ENCODE data around the gene AKT1. TPM values are rescaled to one million over a fixed set of nuclear protein-coding genes. Genes with fewer than 3 reads are reported as not detected.

The AKT1 gene
- total RNA-seq, 1 donor from 2014 or later = 112 TPM

- Histone ChIP-seq H3K9me3 (no peaks in the 10 kb centered on the region), H3K4me3 (no peak overlapping the region), H3K27me3 (no peaks in the 10 kb centered on the region), H3K27ac (peak overlapping the region; percentile 19 to 66), H3K36me3 (no peaks in the 10 kb centered on the region), H3K4me1 (peaks cover 9 to 11% of the 10 kb centered on the region in 2 donors)
- intact Hi-C loops (cut with DNase I) = no loop called here
- no peak for DNase-seq (ENCODE audit: low spot score in 2 of 2)
- TF ChIP-seq, protein P1, sequence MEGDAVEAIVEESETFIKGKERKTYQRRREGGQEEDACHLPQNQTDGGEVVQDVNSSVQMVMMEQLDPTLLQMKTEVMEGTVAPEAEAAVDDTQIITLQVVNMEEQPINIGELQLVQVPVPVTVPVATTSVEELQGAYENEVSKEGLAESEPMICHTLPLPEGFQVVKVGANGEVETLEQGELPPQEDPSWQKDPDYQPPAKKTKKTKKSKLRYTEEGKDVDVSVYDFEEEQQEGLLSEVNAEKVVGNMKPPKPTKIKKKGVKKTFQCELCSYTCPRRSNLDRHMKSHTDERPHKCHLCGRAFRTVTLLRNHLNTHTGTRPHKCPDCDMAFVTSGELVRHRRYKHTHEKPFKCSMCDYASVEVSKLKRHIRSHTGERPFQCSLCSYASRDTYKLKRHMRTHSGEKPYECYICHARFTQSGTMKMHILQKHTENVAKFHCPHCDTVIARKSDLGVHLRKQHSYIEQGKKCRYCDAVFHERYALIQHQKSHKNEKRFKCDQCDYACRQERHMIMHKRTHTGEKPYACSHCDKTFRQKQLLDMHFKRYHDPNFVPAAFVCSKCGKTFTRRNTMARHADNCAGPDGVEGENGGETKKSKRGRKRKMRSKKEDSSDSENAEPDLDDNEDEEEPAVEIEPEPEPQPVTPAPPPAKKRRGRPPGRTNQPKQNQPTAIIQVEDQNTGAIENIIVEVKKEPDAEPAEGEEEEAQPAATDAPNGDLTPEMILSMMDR (IDR thresholded peaks at IDR 0.05) = no peak
These were observed 9.8 kb upstream of the AKT1 start for GRCh38 chr14:104805326-104805678.

GRCh38 chr14:104804481-104805325 is 9.2 kb upstream of the AKT1 start:
- Histone ChIP-seq H3K9me3 (no peaks in the 10 kb centered on the region), H3K27me3 (no peaks in the 10 kb centered on the region), H3K36me3 (no peaks in the 10 kb centered on the region), H3K4me3 (no peak overlapping the region), H3K4me1 (peaks cover 11 to 15% of the 10 kb centered on the region in 2 donors), H3K27ac (peak overlapping the region; percentile 19 to 38)
- DNase-seq (ENCODE audit: low spot score in 2 of 2) = no peak
- intact Hi-C loops (cut with DNase I) = no loop called here
- TF ChIP-seq, protein P1 (IDR thresholded peaks at IDR 0.05) = no peak

DNA sequence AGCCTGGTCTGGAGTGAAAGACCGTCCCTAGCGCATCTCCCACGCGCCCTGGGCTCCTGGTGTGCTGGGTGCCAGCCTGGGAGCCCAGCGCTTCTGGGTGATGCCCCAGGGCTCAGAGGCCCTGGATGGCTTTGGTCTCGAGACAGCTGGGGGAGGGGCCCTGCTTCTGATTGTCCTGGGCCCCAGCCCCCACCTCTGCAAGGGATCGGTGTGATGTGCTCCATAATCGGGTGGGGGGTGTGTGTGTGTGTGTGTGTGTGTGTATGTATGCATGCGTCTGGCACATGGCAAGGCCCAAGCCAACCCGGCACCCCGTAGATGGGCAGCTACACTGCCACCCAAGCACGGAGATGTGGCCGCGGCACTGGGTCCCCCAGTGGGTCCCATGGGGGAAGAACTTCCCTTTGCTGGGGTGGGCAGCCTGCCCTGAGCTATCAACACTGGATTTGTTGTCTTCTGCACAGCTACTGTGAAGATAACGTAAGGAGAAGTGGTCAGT is 8.4 kb upstream of the AKT1 start:
- H3K27me3 ChIP-seq = no peaks in the 10 kb centered on the region
- peaks cover 13 to 18% of the 10 kb centered on the region in 2 donors for H3K4me1 ChIP-seq
- TF ChIP-seq, protein P1 (IDR thresholded peaks at IDR 0.05) = no peak
- H3K9me3 ChIP-seq = no peaks in the 10 kb centered on the region
- H3K4me3 ChIP-seq = no peak overlapping the region
- DNase-seq (ENCODE audit: low spot score in 2 of 2) = no peak
- H3K27ac ChIP-seq = no peak overlapping the region
- intact Hi-C loops (cut with DNase I) = no loop called here
- no peaks in the 10 kb centered on the region for H3K36me3 ChIP-seq

GRCh38 chr14:104803280-104803911 is 7.8 kb upstream of the AKT1 start:
- Histone ChIP-seq H3K27ac (no peak overlapping the region), H3K4me3 (no peak overlapping the region)

DNA sequence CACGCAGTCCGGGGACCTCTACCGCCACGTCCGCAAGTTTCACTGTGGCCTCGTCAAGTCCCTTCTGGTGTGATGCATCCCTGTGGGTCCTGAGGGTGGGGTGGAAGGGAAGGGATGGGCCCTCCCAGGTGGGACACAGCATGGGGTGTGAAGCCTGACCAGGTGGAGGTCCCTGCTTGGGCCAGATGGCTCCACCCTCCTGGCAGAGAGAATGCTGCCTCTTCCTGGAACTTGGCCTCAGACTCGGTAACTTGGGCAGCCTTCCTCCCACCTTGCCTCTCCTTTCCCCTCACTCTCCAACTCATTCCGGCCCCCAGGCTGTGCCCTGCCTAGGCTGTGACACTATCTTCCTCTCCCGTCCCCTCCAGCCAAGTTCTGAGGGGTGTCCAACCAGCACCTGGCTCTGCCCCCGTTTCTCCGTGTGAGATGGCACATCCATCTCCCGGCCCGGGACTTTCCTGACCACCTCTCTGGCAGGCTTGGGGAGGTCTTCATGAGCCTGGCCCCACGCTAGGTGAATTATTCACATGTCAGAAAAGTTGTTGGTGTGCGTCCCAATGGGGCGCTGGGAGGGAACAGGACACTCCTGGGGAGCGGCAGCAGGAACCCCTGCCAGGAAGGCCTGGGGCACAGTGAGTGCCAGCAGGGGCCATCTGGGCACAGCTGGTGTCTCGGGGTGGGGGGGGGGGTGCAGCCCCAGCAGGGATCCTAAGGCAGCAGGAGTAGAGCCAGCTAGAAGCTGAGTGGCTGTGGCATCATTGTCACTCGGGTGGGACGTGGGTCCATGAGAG is 7.0 kb upstream of the AKT1 start:
- no peak for DNase-seq (ENCODE audit: low spot score in 2 of 2)
- no peaks in the 10 kb centered on the region for H3K36me3 ChIP-seq

More at GRCh38 chr14:104803280-104803911, 7.8 kb upstream of the AKT1 start:
- intact Hi-C loops (cut with DNase I) = no loop called here
- Histone ChIP-seq H3K27me3 (no peaks in the 10 kb centered on the region), H3K4me1 (peaks cover 13 to 18% of the 10 kb centered on the region in 2 donors), H3K9me3 (no peaks in the 10 kb centered on the region), H3K36me3 (no peaks in the 10 kb centered on the region)
- no peak for DNase-seq (ENCODE audit: low spot score in 2 of 2)
- TF ChIP-seq, protein P1 (IDR thresholded peaks at IDR 0.05) = no peak

More for the DNA sequence above, 7.0 kb upstream of the AKT1 start:
- Histone ChIP-seq H3K4me1 (peaks cover 13 to 18% of the 10 kb centered on the region in 2 donors), H3K9me3 (no peaks in the 10 kb centered on the region), H3K4me3 (no peak overlapping the region), H3K27ac (no peak overlapping the region), H3K27me3 (no peaks in the 10 kb centered on the region)
- TF ChIP-seq, protein P1 (IDR thresholded peaks at IDR 0.05) = no peak
- intact Hi-C loops (cut with DNase I) = no loop called here
